DMS114 treated with DMSO at 0.1 percent for 48 hours (cell line): ENCODE measurements around the gene LINC01488.

Experiments used
- DNase-seq: peaks from one replicate; lab custom pipeline; 2025; ENCODE audit not compliant: unreplicated experiment; lab: John Stamatoyannopoulos, UW

Gene LINC01488

DNA sequence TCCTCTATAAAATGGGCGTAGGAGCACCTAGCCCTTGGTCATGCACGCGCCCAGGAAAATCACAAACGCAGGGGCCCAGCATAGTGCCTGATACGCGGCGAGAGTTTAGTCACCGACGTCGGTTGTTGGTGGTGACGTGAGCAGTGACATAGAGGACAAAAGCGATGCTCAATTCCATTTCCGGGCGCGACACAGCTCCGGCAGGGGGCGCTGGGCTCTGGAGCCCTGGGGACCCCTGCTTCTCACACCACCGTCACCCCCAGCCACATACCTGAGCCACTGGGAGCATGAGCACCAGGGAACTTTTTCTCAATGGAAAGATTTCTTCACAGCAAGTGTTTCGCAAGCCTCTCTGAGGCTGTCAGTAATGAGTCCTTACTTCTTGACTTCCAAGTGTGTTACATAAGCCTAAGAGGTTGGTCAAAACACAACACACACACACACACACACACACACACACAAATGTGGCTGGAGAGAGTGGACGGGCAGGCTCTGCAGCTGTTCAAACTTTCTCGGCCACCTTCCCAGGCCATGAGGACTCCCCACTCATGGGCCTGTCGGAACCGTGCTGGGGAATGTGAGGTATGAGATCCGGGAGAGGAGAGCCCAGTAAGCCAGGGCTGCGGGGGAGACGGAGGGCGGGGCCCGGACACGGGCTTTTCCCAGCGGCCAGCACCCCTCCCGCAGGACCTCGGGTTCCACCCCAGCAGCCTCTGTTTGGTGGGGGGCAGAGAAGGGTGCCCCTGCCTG lies 36.9 kb upstream of the LINC01488 start:
- DNase-seq, result no peak

DNA sequence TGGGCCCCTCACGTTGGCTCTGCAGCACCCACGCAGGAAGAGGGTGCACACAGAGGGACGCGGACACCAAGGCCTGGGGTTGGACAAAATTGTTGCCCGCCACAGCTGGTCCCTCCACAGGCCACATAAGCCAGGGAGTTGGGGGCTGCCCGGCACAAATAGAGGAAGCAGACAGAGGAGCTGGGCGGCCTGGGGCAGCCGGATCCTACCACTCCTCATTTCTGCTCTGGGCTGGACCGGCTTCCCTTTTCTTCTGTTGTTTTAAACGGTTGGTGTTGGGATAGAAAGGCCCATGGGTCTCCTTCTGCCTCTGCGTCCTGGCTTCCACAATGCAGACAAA lies 36.4 kb upstream of the LINC01488 start:
- no peak for DNase-seq

DNA sequence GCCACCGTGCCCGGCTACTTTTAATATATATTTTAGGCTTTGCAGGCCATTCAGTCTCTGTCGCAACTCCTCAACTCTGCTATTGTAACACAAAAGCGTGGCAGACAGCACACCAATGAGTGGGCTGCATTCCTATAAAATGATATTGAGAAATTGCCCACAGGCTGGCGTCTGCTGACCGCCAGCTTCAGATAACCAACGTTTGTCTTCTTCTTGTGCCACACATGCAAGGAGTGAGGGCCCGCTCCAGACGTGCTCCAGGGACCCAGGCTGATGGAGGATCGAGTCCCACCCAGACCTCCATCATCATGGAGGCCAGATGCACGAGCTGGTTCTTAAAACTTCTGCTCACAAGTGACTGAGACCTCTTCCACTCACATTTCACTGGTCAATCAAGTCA lies 35.4 kb upstream of the LINC01488 start:
- no peak for DNase-seq

DNA sequence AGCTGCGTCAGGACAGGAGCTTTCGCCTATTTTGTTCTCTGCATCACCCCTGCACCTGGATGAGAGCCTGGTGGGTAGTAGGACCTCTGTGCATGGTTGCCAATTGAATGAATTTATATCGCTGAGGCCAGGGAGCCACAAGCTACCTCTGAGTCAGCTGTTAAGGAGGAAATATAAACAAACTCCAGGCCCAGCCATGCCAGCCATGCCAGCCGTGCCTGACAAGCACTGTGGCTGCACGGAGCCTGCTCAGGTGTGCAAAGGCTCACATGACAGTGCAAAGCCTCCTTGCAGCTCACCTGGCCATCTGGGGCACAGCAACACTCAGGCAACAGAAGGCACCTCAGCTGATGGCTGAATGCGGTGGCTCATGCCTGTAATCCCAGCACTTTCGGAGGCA lies 33.7 kb upstream of the LINC01488 start:
- no peak for DNase-seq

DNA sequence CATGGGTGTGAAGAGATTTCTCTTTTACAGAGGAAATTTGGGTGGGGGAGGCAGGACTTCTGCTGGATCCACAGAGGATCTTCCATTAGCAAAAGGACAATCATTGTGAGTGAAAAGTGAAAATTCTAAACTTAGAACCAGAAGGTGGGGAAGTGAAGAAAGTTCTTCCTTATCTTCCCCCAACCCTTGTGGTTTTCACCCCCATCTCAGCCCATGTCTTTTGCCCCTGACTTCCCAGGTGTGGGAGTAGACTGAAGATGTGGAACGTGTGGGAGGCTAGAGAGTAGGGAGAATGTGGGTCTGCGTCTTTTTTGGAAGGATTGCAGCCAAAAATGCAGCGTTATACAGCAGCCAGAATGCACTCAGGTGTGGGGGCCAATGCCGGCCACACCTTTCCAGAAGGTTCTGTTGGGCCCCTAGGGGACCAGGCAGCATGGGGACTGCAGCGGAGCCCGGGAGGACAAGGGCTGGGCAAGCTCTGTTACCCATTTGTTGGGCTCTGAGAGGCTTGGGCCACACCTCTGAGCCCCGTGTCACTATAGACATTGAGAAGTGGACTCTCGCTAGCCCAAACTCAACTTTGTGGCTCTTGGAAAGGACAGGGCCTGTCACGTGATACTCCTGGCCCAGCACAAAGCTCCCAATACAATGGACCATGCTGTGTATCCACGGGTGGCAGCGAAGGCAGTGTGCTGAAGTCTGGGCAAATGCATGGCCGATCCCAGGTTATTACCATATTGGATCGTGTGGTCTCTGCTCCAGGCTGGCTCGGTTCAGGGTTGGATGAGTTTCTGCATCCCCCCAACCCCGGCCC lies 32.8 kb upstream of the LINC01488 start:
- no peak for DNase-seq

DNA sequence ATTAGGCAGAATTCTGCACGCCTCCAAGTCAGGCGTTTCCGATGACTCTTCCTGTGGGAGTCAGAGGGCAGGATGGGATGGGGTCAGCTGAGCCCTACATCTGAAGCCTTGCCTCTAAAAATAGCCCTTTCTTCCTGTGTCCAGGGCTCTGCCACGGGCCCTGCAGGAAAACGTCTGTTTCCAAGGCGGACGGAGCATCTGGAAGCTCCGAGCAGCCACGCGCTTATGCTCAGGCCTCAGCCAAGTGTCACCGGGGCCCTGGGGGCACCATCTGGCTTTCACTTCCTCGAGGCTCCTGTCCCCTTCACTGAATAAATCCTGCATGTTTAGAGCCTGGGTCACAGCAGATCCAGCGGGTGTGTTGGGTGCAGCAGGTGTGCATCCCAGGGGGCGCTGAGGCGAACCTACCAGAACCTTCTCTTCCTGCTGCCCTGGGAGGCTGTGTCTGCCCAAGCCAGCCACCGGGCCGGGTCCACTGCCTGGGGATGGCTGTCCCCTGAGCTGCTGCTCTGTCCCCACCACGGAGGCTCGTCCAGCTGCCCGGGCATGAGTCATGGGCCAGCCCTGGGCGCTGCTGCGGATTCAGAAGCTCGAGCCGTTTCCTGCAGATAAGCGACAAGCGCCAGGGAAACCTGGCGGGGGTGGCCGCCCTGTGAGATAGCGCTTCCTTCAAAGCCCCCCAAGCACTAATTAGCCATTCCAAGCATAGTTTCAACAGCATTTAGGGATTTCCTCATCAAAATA lies 32.0 kb upstream of the LINC01488 start:
- no peak for DNase-seq

DNA sequence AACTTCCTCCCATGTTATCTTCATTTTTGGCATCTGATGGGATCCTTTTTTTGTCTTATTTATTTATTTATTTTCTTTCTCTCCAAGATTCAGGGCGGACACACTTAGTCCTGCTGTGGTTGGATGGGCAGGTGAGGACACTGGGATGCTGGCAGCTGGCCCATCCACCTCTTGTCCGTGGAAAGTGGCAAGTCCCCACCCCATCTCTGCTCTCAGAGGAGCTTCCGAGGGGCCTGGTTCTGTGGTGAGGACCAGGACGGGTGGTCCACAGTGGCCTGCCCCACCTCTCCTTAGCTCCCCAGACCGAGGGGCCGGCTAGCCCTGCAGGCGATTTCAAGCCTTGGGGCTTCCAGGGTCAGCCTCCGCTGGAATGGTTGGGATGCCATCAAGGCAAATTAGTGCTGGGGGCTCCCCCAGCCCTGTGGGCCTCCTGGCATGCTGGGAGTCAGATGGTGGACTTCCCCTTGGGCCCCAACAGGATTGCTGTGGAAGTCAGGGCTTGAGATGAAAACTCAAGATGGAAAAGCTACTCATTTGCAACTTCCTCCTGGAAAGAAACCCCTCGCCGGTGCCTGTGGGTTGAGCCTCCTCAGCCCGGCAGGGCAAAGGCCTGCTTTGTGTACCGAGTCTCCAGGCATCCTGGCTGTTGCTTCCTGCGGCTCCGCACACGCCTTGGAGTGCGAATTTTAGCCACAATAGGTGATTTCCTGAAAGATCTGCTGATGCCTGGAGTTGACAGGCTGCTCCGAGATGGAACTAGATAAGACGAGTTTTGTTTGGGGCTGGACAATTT lies 31.2 kb upstream of the LINC01488 start:
- DNase-seq, result no peak

DNA sequence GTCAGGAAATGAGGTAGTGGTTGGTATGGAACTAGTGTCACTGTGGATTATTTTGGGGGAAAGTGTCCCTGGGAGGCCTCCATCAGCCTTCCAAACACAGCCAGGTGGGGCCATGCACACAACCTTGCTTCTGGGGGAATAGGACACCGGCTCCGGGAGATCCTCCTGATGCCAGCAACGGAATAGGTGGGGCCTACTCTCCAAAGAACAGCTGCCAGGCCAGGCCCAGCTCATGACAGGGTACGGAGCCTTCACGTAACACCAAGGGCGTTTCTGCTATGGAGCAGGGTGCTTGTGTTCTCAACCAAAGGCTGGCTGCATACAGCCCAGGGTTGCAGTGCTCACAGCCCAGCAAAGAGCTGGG lies 30.6 kb upstream of the LINC01488 start:
- no peak for DNase-seq

DNA sequence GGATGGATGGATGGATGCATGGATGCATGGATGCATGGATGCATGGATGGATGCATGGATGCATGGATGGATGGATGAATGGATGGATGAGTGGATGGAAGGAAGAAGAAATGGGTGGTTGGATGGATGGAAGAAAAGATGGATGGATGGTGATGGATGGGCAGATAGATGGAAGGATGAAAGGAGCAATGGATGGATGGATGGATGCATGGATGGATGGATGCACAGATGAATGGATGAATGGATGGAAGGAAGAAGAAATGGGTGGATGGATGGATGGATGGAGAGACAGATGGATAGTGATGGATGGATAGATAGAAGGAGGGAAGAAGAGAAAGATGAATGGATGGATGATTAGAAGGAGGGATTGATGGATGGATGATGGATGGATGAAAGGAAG lies 30.2 kb upstream of the LINC01488 start:
- no peak for DNase-seq

DNA sequence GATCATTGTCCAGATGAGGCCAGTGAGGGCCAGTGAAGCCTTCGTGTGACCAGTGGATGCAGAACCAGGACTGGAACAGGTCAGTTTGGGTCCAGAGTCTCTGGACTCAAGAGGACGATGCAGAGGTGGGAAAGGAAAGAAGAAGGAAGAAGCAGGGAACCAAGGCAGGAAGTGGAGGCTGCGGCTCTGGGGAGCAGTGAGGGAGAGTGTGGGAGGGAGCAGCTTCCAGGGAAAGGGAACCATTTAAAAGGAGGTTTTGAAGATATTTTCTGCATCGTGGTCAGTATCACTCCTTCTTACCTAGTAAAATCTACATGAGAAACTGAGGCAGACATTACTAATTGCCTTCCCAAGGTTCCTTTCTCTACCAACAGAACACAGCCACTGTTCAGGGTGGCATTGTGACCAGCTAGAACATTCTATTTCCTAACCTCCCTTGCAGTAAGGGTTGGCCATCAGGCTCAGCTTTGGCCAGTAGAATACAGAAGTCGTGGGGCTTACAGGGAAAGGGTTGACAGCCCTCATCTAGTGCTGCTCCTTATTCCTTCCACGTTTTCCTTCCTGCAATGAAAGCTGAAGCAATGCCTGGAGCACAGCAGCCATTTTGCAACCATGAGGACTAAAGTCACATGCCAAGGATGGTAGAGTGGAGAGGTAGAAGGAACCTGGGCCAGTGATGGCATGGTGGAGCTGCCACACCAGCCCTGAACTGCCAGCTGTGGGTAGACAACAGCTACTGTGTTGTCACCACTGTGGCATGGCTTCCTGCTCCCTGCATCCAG lies 29.1 kb upstream of the LINC01488 start:
- DNase-seq, result no peak

DNA sequence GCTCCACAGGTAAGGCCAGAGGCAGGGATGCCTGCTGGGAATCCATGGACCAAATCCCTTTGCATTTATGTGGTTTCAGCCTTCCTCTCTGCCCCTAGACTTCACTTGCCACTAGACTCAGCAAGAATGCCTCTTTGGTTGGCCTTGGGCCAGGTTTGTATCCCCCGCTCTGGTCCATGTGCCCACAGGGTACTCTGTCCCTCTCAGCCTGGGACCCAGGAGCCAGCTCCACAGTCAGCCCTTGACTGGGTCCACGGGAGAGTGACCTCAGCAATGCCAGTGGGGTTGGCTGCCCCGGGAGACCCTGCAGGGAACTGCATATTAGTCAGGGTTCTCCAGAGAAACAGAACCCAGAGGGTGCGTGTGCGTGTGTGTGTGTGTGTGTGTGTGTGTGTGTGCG lies 28.3 kb upstream of the LINC01488 start:
- DNase-seq, result no peak

DNA sequence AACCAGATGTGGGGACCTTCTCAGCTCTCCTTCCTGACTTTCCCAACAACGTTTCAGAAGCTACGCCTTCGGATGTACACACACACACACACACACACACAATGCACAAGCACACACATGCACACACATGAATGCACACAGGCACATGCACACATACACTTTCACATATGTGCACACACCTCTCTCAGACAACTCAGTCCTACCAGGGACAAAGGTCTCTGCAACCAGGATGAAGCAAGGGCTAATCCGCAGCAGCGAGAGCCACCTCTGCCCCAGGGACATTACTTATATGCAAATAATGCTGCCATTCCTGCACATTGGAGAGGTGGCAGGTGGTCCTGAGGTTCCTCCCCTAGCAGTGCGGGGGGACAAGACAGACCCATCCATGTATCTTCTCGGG lies 27.4 kb upstream of the LINC01488 start:
- DNase-seq, result no peak

DNA sequence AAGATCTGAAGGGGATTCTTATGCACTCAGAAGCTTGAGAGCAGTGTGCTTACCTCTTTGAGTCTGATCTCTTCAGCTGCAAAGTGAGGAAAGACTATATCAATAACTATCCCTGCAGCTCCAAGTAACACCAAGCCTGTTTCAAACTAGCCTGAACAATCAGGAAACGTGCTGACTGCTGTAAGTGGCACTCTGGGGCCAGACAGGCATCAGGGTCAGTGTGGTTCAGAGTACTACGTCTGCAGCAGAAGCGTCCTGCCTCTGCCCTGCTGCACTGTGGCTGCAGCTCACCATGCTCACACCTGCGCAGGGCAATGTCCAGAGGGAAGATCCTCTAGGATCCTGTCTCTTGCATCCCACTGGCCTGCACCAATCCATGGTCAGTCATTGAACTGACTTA lies 25.5 kb upstream of the LINC01488 start:
- no peak for DNase-seq

DNA sequence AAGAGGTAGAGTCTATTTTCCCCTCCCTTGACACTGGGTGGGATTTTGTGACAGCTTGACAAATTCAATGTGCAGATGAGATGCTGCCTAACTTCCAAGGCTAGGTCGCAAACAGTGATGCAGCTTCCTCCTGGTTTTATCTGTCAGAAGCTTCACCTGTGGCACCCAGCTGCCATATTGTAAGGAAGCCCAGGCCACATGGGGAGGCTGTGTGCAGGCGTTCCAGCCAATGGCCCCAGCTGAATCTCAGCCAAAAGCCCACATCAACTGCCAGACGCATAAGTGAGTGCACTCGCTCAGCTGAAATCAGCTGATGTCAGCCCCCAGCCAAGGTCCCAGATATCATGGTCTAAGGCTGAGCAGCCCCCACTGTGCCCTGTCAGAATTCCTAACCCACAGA lies 24.8 kb upstream of the LINC01488 start:
- DNase-seq, result no peak

DNA sequence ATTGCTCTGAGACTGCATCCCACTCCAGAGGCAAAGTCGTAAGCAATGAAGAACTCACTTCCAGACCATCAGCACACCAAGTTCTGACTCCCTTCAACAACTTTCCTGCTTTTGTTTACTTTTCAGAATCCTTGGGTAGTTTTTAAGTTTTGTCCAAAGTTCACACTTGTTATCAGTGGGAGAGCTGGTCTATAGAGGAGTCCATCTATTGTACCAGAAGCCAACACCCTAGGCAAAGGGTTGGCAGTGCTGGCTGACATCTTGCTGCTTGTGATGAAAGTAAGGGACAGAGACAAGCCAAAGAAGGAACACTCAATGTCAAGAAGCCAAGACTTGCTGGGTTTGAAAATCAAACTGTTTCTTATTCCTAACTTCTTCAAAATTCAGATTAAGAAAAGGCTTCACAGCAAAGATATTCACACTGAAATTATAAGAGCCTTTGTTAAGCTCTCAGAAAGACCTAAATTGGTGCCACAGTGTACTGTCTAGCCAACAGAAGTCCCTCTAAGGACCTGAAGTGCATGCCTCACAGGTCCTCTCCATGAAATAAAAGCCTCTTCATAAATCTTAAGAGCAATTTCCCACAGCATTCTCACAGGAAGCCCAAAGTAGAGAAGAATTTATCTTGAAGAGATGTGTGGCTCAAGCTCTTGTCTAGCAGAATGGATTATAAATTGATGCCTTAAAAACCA lies 21.5 kb upstream of the LINC01488 start:
- DNase-seq, result no peak

DNA sequence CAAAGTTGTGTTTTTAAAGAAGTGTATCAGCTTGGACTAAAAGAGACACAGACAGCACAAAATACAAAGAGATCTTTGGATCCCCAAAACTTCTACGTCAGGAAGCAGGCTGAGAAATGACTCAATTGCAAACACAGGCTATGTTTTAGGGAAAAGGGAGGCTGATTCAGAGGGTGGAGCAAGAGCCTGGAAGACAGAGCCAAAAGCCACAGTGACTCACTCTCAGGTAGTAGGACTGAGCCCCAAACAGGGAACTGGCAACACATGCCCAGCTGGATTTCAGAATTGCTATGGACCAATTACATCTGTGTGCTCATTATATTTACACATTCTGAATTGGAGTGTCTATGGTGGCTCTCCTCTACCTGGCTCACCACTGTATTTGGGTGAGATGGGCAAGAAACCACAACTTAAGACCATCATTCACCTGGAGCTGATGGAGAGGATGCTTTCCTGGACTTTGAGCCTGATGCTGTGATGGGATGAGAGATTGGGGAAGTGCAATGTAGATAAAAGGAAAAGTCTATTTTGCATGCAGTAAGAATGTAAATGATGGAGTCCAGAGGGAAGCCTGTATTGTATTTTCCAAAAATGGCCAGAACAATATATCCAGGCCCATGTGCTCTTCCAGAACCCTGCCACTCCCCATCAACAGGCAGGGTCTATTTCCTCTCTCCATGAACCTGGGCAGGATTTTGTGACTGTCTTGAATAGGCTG lies 20.8 kb upstream of the LINC01488 start:
- no peak for DNase-seq

DNA sequence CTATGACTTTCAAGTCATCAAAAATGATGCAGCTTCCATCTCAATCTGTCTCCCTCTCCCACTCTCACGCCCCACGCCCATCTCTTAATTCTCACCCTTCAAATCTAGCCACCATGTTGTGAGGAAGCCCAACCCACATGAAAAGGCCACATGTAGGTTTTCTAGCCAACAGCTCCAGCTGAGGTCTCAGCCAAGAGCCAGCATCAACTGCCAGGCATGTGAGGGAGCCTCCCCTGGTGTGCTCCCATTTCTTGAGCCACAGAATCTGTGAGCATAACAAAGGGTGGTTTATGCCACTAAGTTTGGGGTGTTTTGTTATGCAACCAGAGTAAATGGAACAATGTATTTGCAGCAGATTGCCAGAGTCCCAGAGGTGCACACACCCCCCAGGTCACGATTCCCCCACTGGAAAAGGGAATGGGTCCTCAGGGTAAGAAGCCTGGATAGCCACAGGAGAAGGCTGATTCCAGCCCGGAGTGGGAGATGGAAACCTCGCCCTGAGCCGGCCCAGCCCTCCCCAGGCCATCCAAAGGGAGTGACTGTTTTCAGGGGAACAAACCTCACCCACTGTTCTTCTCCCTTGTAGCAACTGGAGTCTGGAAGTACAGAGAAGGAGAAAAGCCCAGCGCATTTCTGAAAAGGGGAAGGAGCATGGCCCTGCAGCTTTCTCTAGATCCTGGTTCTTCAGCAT lies 20.0 kb upstream of the LINC01488 start:
- DNase-seq, result no peak

DNA sequence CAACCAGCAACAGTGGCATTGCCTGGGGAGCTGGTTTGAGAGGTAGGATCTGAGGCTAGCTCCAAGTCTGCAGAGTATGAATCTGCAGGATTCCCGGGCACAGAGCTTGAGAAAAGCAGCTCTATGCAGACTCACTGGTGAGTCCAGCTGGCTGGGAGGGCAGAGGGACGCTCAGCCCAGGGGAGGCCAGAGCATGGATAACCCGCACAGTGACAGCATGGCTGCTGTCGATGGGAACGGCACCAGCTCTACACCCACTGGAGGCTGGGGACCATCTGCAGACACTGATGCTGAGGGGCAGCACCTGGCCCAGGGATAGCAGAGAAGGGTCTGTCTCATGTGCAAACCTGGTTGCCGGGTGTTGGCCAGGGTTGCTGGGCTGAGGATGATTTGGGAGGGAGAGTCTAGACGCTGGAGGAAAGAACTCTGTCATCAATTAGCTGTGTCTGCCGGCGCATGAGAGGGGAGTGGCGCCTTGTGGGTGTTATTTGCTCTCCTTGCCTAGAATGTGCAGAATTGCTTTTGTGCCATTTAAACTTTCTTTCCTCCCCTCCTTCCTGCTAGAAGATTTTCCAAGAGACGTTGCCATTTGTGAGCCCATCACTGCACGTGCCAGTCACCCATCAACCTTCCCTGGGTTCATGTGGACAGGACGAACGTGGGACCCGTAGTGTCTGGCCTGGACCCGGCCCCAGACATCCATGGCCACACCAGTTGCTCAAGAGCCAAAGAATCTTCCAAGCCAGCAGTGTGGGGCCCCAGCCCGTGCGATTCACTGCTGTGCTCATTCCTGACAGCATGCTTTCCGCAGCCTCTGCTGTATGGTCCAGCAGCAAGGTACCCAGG lies 19.1 kb upstream of the LINC01488 start:
- no peak for DNase-seq
